Suprapubic skin (tissue), 4 donors: ENCODE data around the gene CTF1. TPM values are rescaled to one million over a fixed set of nuclear protein-coding genes. Genes with fewer than 3 reads are reported as not detected.

ENCODE experiments used
- DNase-seq, 2 donors: peaks; one replicate each; pipeline ENCODE4 v3.0.0-alpha.2; 2019; ENCODE audit warnings: low spot score in 2 of 2
- H3K27ac ChIP-seq: fragments of 200-600 bp; sonication (generic); one replicate; pipeline ENCODE4 v1.5.1; 2019
- H3K27me3 ChIP-seq: fragments of 200-600 bp; sonication (generic); one replicate; pipeline ENCODE4 v1.5.1; 2019
- H3K36me3 ChIP-seq: fragments of 200-600 bp; sonication (generic); one replicate; pipeline ENCODE4 v1.5.1; 2019
- H3K4me1 ChIP-seq: fragments of 200-600 bp; sonication (generic); one replicate; pipeline ENCODE4 v1.5.1; 2019
- H3K4me3 ChIP-seq: fragments of 200-600 bp; sonication (generic); one replicate; pipeline ENCODE4 v1.5.1; 2019; ENCODE audit warnings: mild to moderate bottlenecking
- H3K9me3 ChIP-seq: fragments of 200-600 bp; sonication (generic); one replicate; pipeline ENCODE4 v1.5.1; 2019
- EP300 ChIP-seq: sonication (generic); formaldehyde crosslinking; IDR thresholded peaks from one replicate; pipeline ENCODE4 v1.6.1; 2017; ENCODE audit warnings: antibody characterized with exemption
- POLR2A ChIP-seq, 2 donors: fragments of 450-650 bp; IDR thresholded peaks; one replicate each; pipeline ENCODE4 v1.6.1; 2017; ENCODE audit warnings: antibody characterized with exemption in 2 of 2, mild to moderate bottlenecking in 2 of 2, moderate library complexity in 2 of 2
- POLR2AphosphoS5 ChIP-seq, 3 donors: sonication (generic); formaldehyde crosslinking; IDR thresholded peaks; one replicate each; pipeline ENCODE4 v1.6.1; 2017; ENCODE audit warnings: antibody characterized with exemption in 3 of 3
- WGBS: methylation state at CpG from one replicate; pipeline ENCODE4 v1.1.5; 2018; 5-methylcytosine and 5-hydroxymethylcytosine counted together
- total RNA-seq, 4 donors: library from RNA; depleted of rRNA; stranded (reverse); fragments of >200 nt; gene quantifications; one replicate each; pipeline ENCODE4 v1.1.0, GENCODE V29; 2016
- TF ChIP-seq, protein P1 (sequence below), 2 donors: fragments of 200-600 bp in 1 of 2; fragments of 450-650 bp in 1 of 2; sonication (generic) in 1 of 2; IDR thresholded peaks; one replicate each; pipeline ENCODE4 v1.5.1; 2016 to 2019; ENCODE audit warnings: antibody characterized with exemption in 2 of 2, mild to moderate bottlenecking in 1 of 2, moderate library complexity in 1 of 2

The CTF1 gene
- total RNA-seq, 4 donors from 2014 or later: 0.30 to 1.3 (median 0.71) TPM

DNA sequence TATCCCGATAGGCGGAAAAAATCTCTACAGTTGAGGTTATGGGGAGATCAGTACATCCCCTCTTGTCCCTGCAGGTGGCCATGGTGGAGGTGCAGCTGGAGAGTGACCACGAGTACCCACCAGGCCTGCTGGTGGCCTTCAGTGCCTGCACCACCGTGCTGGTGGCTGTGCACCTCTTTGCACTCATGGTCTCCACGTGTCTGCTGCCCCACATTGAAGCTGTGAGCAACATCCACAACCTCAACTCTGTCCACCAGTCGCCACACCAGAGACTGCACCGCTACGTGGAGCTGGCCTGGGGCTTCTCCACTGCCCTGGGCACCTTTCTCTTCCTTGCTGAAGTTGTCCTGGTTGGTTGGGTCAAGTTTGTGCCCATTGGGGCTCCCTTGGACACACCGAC lies 56.7 kb downstream of the CTF1 start:
- H3K27ac ChIP-seq: no peak overlapping the region
- H3K27me3 ChIP-seq: no peaks in the 10 kb centered on the region
- H3K4me1 ChIP-seq: peaks cover 57% of the 10 kb centered on the region
- DNase-seq: no peak
- TF ChIP-seq EP300 (no peak), POLR2AphosphoS5 (IDR thresholded peaks at IDR 0.05) (no peak), POLR2A (IDR thresholded peaks at IDR 0.05) (no peak)
- TF ChIP-seq, protein P1, sequence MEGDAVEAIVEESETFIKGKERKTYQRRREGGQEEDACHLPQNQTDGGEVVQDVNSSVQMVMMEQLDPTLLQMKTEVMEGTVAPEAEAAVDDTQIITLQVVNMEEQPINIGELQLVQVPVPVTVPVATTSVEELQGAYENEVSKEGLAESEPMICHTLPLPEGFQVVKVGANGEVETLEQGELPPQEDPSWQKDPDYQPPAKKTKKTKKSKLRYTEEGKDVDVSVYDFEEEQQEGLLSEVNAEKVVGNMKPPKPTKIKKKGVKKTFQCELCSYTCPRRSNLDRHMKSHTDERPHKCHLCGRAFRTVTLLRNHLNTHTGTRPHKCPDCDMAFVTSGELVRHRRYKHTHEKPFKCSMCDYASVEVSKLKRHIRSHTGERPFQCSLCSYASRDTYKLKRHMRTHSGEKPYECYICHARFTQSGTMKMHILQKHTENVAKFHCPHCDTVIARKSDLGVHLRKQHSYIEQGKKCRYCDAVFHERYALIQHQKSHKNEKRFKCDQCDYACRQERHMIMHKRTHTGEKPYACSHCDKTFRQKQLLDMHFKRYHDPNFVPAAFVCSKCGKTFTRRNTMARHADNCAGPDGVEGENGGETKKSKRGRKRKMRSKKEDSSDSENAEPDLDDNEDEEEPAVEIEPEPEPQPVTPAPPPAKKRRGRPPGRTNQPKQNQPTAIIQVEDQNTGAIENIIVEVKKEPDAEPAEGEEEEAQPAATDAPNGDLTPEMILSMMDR (IDR thresholded peaks at IDR 0.05): no peak
- no peaks in the 10 kb centered on the region for H3K9me3 ChIP-seq
- H3K36me3 ChIP-seq: no peaks in the 10 kb centered on the region
- WGBS: 89% methylated on average over 4 of the region's 9 CpGs
- H3K4me3 ChIP-seq: no peak overlapping the region

Other genes with a start within 250 kb of the CTF1 start
- 10 to 100 TPM; 56.7 to 68.8 (median 62.1) TPM for gene PRR14, start 245.7 kb upstream of the CTF1 start, total RNA-seq
- gene FBRS, start 238.2 kb upstream of the CTF1 start, total RNA-seq: 10 to 100 TPM; 64.5 to 81.3 (median 73.1) TPM
- gene SRCAP, start 197.4 kb upstream of the CTF1 start, total RNA-seq: 10 to 100 TPM; 42.9 to 50.0 (median 44.6) TPM
- gene PHKG2, start 148.2 kb upstream of the CTF1 start, total RNA-seq: 10 to 100 TPM; 24.8 to 54.9 (median 36.1) TPM
- gene CFAP119, start 134.6 kb upstream of the CTF1 start, total RNA-seq: 1 to 10 TPM; 3.8 to 6.7 (median 5.0) TPM
- gene RNF40, start 134.3 kb upstream of the CTF1 start, total RNA-seq: 10 to 100 TPM; 65.6 to 89.7 (median 76.5) TPM
- gene ZNF629, start 109.4 kb upstream of the CTF1 start, total RNA-seq: 10 to 100 TPM; 11.5 to 22.9 (median 16.1) TPM
- 10 to 100 TPM; 32.3 to 47.2 (median 43.9) TPM for gene BCL7C, start 2.5 kb upstream of the CTF1 start, total RNA-seq
- gene FBXL19, start 27.0 kb downstream of the CTF1 start, total RNA-seq: 10 to 100 TPM; 21.7 to 28.7 (median 24.5) TPM
- gene ORAI3, start 52.5 kb downstream of the CTF1 start, total RNA-seq: 10 to 100 TPM; 25.7 to 41.0 (median 32.7) TPM
- 10 to 100 TPM; 12.5 to 14.7 (median 13.7) TPM for gene SETD1A, start 61.1 kb downstream of the CTF1 start, total RNA-seq
- gene HSD3B7, start 88.6 kb downstream of the CTF1 start, total RNA-seq: 10 to 100 TPM; 13.2 to 20.8 (median 16.0) TPM
- gene STX1B, start 114.0 kb downstream of the CTF1 start, total RNA-seq: 1 to 10 TPM in 2 of 4 donors, under 1 TPM in 2; 0.55 to 3.5 (median 2.0) TPM
- 100 to 1,000 TPM in 1 of 4 donors, 10 to 100 TPM in 3; 32.5 to 118 (median 47.8) TPM for gene STX4, start 136.9 kb downstream of the CTF1 start, total RNA-seq
- gene ZNF668, start 177.6 kb downstream of the CTF1 start, total RNA-seq: 10 to 100 TPM in 3 of 4 donors, 1 to 10 TPM in 1; 9.0 to 15.9 (median 12.6) TPM
- gene ZNF646, start 177.8 kb downstream of the CTF1 start, total RNA-seq: 10 to 100 TPM; 19.2 to 31.7 (median 26.8) TPM
- 1 to 10 TPM; 2.0 to 10.0 (median 5.1) TPM for gene PRSS53, start 192.3 kb downstream of the CTF1 start, total RNA-seq
- 10 to 100 TPM; 53.8 to 79.3 (median 68.0) TPM for gene VKORC1, start 198.2 kb downstream of the CTF1 start, total RNA-seq
- 10 to 100 TPM; 51.0 to 63.2 (median 58.2) TPM for gene BCKDK, start 211.8 kb downstream of the CTF1 start, total RNA-seq
- 100 to 1,000 TPM in 1 of 4 donors, 10 to 100 TPM in 3; 62.3 to 100 (median 69.8) TPM for gene KAT8, start 221.1 kb downstream of the CTF1 start, total RNA-seq
- 100 to 1,000 TPM in 3 of 4 donors, 10 to 100 TPM in 1; 46.3 to 168 (median 140) TPM for gene PRSS8, start 239.1 kb downstream of the CTF1 start, total RNA-seq